IPS-NIHi7 (cell line): Measurements from ENCODE around the gene FAM9B.
"Not testable (repeated sequence)": the region's sequence is repeated elsewhere in the genome, so short reads cannot be mapped to it uniquely, and the experiment has no call there.

Source experiments
- DNase-seq: peaks from one replicate; pipeline ENCODE4 v3.0.0; 2012; ENCODE audit warnings: mixed read lengths; ENCODE audit errors: extremely low spot score

FAM9B gene

GRCh38 chrX:9033989-9034388 lies at the start of gene FAM9B:
FAM9B (minus strand) TSS chrX:9034127; CDS start chrX:9032986, 1,141 bp downstream.
- DNase-seq, result no peak

DNA sequence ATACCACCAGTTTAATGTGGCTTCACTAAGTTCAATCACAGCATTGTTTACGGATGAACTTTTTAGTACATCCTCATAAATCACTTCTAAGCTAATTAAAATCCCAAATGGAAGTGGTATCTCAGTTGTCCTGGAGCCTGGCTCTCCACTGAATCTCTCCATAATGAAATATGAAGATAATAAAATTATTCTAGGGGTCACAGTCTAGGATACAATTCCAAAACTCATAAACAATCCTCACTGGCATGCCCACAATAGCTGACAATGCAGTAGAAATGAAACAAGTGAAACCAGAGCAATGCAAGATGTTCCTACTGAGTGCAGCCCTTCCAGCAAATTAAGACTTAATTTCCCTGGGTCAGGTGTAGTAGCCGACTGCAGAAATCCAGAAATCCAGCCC lies 47.3 kb upstream of the FAM9B start:
- DNase-seq, result no peak

GRCh38 chrX:9074326-9074725 lies 40.4 kb upstream of the FAM9B start:
- no peak for DNase-seq

DNA sequence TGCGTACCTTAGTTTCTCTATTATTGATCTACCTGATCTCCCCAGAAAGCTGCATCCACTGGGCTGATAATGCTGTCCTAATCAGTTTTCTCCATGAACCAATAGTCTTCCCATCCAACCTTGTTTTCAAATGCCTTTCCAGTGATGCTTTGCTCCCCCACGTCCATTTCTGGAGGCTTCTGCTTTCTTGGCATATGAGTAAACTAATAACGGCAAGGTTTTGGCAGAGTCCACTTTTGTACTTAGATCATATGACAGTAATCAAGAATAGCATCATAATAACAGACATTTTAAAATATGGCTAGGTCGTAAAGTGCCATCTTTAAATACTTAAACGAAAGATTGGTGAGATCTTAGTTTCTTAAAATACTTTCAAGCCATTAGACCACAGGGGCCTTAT lies 38.4 kb upstream of the FAM9B start:
- no peak for DNase-seq

DNA sequence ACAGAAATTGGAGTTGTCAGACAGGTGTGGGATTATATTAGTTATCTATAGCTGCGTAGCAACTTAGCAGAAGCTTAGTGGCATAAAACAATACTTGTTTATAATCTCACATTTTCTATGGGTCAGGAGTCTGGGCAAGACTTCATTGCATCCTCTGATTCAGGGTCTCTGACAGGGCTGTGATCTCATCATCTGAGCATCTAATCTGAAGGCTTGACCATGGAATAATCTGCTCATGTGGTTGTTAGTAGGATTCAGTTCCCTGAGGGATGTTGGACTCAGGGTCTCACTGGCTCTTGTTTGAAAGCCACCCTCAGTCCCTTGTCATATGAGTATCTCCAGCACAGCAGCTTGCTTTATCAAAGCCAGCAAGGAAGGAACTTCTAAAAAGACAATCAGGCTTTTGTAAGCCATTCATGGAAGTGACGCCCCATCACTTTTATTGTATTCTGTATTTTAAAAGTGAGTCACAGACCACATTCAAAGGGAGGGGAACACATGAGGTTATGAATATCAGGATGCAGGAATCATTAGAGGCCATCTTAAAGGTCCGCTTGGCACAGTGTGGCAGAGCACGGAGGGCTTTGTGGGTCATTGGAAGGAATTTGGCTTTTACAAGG lies 37.2 kb upstream of the FAM9B start:
- DNase-seq, result no peak

- DNase-seq, result no peak
These were observed 35.6 kb upstream of the FAM9B start for GRCh38 chrX:9069573-9069972.

DNA sequence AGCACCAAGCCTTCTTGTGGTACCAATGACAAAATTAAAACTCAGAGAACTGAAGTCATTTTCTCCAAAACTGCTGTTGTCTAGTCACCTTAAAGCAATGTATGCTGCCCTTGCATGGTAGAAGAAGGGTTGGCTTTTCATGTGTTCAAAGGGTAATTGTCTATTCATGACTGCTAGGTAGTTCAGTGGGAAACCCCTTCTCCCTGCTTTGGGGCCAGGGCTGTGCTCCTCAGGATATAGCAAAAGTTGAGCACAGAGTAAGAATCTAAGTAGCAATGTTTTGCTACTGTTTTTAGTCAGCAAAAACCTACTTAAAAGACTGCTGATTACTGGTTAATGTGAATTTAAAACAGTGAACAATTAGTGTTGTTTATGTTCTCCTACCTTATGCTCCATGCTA lies 30.8 kb upstream of the FAM9B start:
- no peak for DNase-seq

- DNase-seq, result no peak
These were observed 28.7 kb upstream of the FAM9B start for GRCh38 chrX:9062641-9063040.

DNA sequence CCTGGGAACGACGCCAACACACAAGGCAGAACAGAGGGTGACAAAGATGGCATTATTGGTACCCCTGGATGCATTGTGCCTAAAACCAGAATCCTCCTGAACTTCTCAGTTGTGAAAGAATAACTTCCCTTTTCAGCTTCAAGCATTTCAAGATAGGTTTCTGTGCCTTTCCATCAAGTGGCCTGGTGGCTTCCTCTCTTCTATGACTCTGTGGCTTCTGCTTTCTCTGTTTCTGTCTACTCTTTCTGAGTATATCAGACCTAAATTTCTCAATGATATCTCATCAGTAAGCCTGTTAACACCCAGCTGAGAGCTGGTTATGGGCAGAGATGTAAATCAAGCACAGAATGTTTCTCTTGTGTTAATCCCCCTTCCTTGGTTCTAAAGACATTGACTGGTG lies 21.4 kb upstream of the FAM9B start:
- DNase-seq, result no peak

- no peak for DNase-seq
These were observed 18.2 kb upstream of the FAM9B start for GRCh38 chrX:9052081-9052480.

- no peak for DNase-seq
These were observed 16.4 kb upstream of the FAM9B start for GRCh38 chrX:9050331-9050730.

GRCh38 chrX:9048801-9049200 lies 14.9 kb upstream of the FAM9B start:
- no peak for DNase-seq

DNA sequence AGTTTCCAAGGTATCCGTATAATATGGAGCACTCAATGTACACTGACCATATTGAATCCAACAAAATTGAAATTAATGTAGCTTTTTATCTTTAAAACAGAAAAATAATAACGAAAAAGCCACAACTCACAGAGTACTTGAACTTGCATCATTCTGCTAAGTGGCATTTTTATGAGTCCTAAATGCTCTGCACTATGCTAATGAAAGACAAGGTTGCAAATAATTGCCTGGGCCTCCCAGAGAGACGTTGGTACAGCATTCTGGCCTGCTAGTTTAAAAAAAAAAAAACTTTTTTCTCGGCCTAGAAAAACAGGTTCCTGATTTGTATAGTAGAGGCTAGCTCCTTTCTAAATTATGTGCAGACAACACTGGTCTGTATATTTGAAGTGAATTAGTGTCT lies 4.3 kb upstream of the FAM9B start:
- no peak for DNase-seq

GRCh38 chrX:9037296-9037695 lies 3.4 kb upstream of the FAM9B start:
- no peak for DNase-seq

GRCh38 chrX:9033586-9033985 lies 341 bp downstream of the FAM9B start:
- no peak for DNase-seq

GRCh38 chrX:9033179-9033578 lies 748 bp downstream of the FAM9B start:
- no peak for DNase-seq

- no peak for DNase-seq
These were observed 10.6 kb downstream of the FAM9B start for GRCh38 chrX:9023293-9023692.

GRCh38 chrX:9019151-9019550 lies 14.8 kb downstream of the FAM9B start:
- no peak for DNase-seq

DNA sequence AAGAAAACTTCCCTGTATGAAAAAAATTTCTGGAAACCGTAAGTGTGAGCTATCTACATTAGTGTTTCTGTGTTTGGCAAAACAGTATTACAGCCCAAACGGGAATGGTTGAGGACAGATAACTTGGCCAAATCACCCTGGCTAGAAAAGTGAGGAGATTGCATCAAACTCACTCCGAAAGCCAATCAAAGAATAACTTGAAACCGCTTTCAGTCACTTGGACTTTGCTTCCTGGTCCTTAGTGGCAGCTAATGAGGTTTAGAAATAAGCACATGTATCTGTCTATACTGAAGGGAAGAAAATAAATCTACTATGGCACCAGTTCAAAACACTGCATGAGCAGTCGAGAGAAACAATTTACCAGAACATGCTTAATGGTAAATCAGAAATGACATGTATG lies 15.6 kb downstream of the FAM9B start:
- DNase-seq, result not testable (repeated sequence)

- no peak for DNase-seq
These were observed 30.9 kb downstream of the FAM9B start for GRCh38 chrX:9003041-9003440.

GRCh38 chrX:8988446-8988845 lies 45.5 kb downstream of the FAM9B start:
- peak; percentile 20 for DNase-seq

GRCh38 chrX:8987672-8988250 lies 46.2 kb downstream of the FAM9B start:
- no peak for DNase-seq

DNA sequence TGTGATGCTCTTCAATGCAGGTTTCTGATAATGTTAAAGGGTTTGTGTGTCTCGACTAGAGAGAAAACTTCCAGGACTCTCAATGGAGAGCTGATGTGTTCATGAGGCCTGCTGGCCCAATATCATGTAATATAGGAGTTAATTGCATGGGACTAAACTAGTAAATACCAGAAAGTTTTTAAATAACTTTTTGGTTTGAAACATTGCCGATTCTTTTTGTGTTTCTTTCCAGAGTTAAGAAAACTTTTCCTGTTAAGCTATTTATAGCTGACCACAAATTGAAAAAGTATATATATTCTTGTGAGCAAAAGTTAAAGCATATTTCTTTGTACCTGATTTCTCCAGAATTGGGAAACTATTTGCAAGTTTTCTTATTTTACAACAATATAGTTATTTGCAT lies 49.7 kb downstream of the FAM9B start:
- no peak for DNase-seq

GRCh38 chrX:8981723-8982122 lies 52.2 kb downstream of the FAM9B start:
- DNase-seq, result no peak
